Gastroesophageal sphincter (tissue), 4 donors: ENCODE data around the gene ARHGEF17. TPM values are rescaled to one million over a fixed set of nuclear protein-coding genes. Genes with fewer than 3 reads are reported as not detected.

Source experiments
- ATAC-seq: fragments of 150-250 bp; one replicate; pipeline ENCODE4 v1.9.1; 2016; ENCODE audit warnings: mild to moderate bottlenecking, moderate library complexity
- H3K27ac ChIP-seq, 4 donors: fragments of 200-600 bp; sonication (generic) in 3 of 4; 1 replicate in 3 of 4; 2 replicates in 1 of 4; pipeline ENCODE4 v1.5.1; 2016 to 2019
- H3K27me3 ChIP-seq: fragments of 200-600 bp; sonication (generic); one replicate; pipeline ENCODE4 v1.5.1; 2019
- H3K36me3 ChIP-seq, 2 donors: fragments of 200-600 bp; sonication (generic); one replicate each; pipeline ENCODE4 v1.5.1; 2019; ENCODE audit warnings: control low read depth in 1 of 2
- H3K4me1 ChIP-seq, 3 donors: fragments of 200-600 bp; sonication (generic); 1 replicate in 2 of 3; 2 replicates in 1 of 3; pipeline ENCODE4 v1.5.1; 2016 to 2019; ENCODE audit warnings: control low read depth in 2 of 3
- H3K4me3 ChIP-seq, 2 donors: fragments of 200-600 bp; sonication (generic); one replicate each; pipeline ENCODE4 v1.5.1; 2019; ENCODE audit warnings: mild to moderate bottlenecking in 1 of 2, moderate library complexity in 1 of 2
- H3K9me3 ChIP-seq, 3 donors: fragments of 200-600 bp; sonication (generic); one replicate each; pipeline ENCODE4 v1.5.1; 2017 to 2019; ENCODE audit warnings: control low read depth in 2 of 3
- EP300 ChIP-seq: sonication (generic); formaldehyde crosslinking; IDR thresholded peaks from one replicate; pipeline ENCODE4 v1.6.1; 2017; ENCODE audit warnings: antibody characterized with exemption, mild to moderate bottlenecking
- POLR2A ChIP-seq, 2 donors: fragments of 450-650 bp; IDR thresholded peaks; one replicate each; pipeline ENCODE4 v1.6.1; 2017; ENCODE audit warnings: antibody characterized with exemption in 2 of 2, mild to moderate bottlenecking in 2 of 2, moderate library complexity in 1 of 2
- POLR2AphosphoS5 ChIP-seq: sonication (generic); formaldehyde crosslinking; IDR thresholded peaks from one replicate; pipeline ENCODE4 v1.6.1; 2017; ENCODE audit warnings: antibody characterized with exemption
- WGBS, 2 donors: methylation state at CpG; one replicate each; pipeline ENCODE4 v1.1.5; 2018; ENCODE audit warnings: low coverage in 1 of 2; 5-methylcytosine and 5-hydroxymethylcytosine counted together
- total RNA-seq, 4 donors: library from RNA; depleted of rRNA; stranded (reverse); fragments of >200 nt; gene quantifications; one replicate each; pipeline ENCODE4 v1.1.0, GENCODE V29; 2016
- TF ChIP-seq, protein P1 (sequence below), 4 experiments: fragments of 200-600 bp in 2 of 4; fragments of 450-650 bp in 2 of 4; sonication (generic) in 1 of 4; IDR thresholded peaks; one replicate each; pipeline ENCODE4 v1.5.1; 2017 to 2019; ENCODE audit warnings: antibody characterized with exemption in 4 of 4, mild to moderate bottlenecking in 2 of 4, moderate library complexity in 2 of 4

ARHGEF17 gene
- total RNA-seq, 4 donors from 2014 or later = 52.5 to 169 (median 84.4) TPM

DNA sequence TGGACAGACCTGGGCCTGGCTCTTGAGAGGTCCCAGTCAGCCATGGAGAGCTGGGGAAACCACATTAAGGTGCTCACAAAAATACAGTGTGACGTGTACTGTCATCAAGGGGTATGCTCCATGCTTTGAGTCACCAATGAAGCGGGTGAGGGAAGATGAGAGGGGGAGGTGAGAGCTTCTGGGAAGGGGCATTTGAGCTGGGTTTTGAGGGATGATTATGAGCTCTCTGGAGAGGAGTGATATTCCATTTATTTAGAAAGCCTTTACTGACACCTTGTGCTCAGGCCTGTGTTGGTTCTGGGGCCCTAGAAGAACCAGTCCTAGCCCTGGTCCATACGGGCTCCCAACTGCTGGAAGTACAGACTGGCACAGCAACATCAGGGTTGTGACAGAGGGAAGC, 10.4 kb upstream of the ARHGEF17 start:
- H3K27ac ChIP-seq = no peak overlapping the region
- H3K36me3 ChIP-seq = no peaks in the 10 kb centered on the region
- no peak overlapping the region for H3K4me3 ChIP-seq
- no peaks in the 10 kb centered on the region for H3K9me3 ChIP-seq
- WGBS, 2 donors = 86 to 100% methylated on average over 1 to 2 of the region's 3 CpGs
- no peak for TF ChIP-seq POLR2AphosphoS5
- TF ChIP-seq POLR2A (IDR thresholded peaks at IDR 0.05) = no peak
- TF ChIP-seq, protein P1, sequence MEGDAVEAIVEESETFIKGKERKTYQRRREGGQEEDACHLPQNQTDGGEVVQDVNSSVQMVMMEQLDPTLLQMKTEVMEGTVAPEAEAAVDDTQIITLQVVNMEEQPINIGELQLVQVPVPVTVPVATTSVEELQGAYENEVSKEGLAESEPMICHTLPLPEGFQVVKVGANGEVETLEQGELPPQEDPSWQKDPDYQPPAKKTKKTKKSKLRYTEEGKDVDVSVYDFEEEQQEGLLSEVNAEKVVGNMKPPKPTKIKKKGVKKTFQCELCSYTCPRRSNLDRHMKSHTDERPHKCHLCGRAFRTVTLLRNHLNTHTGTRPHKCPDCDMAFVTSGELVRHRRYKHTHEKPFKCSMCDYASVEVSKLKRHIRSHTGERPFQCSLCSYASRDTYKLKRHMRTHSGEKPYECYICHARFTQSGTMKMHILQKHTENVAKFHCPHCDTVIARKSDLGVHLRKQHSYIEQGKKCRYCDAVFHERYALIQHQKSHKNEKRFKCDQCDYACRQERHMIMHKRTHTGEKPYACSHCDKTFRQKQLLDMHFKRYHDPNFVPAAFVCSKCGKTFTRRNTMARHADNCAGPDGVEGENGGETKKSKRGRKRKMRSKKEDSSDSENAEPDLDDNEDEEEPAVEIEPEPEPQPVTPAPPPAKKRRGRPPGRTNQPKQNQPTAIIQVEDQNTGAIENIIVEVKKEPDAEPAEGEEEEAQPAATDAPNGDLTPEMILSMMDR (IDR thresholded peaks at IDR 0.05) = no peak
- no peak for TF ChIP-seq EP300
- peaks cover 0 to 3% (median 0%) of the 10 kb centered on the region in 3 donors for H3K4me1 ChIP-seq
- no peak for ATAC-seq
- H3K27me3 ChIP-seq = no peaks in the 10 kb centered on the region

DNA sequence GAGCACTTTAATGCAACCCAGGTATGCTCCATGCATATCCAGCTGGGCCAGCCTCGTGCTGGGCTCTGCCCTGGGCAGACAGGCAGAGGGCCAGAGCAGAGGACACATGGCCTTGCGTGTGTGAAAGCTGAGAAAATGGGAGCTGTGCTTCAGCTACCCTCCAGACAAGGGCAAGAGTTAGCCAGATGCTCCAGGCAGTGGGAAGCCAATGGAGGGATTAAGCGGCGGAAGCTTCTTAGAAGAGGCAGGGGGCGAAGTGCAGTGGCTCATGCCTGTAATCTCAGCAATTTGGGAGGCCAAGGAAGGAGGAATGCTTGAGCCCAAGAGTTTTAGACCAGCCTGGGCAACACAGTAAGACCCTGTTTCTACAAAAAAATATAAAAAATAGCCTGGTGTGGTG, 9.8 kb upstream of the ARHGEF17 start:
- no peak for ATAC-seq
- 83% methylated on average over 1 of the region's 5 CpGs; no CpG with 5 or more reads in 1 of the 2 donors for WGBS, 2 donors
- Histone ChIP-seq H3K27ac (no peak overlapping the region), H3K9me3 (no peaks in the 10 kb centered on the region), H3K4me1 (peaks cover 0 to 3% (median 0%) of the 10 kb centered on the region in 3 donors), H3K36me3 (no peaks in the 10 kb centered on the region), H3K4me3 (no peak overlapping the region), H3K27me3 (no peaks in the 10 kb centered on the region)
- TF ChIP-seq POLR2A (IDR thresholded peaks at IDR 0.05) (no peak), EP300 (no peak), POLR2AphosphoS5 (no peak)
- TF ChIP-seq, protein P1 (IDR thresholded peaks at IDR 0.05) = no peak

DNA sequence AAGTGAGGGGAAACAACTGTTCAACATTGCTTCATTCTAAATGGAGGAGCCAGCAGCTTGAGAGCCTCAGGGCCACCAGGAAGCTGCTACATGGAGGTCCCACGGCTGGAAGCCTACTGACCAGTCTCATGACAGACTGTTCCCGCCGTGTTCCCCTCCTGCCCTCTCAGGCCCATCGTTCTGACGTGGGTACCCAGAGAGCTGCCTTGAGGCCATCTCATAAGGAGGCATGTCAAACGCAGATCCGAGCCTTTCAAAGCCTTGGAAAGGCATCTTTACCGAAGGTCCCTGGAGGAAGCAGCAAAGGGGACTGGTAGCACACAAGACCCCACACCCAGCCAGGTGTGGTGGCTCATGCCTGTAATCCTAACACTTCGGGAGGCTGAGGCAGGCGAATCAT, 8.3 kb upstream of the ARHGEF17 start:
- Histone ChIP-seq H3K4me1 (peaks cover 0 to 3% (median 0%) of the 10 kb centered on the region in 3 donors), H3K9me3 (no peaks in the 10 kb centered on the region), H3K27me3 (no peaks in the 10 kb centered on the region), H3K27ac (no peak overlapping the region), H3K4me3 (no peak overlapping the region), H3K36me3 (no peaks in the 10 kb centered on the region)
- no peak for TF ChIP-seq EP300
- no peak for TF ChIP-seq POLR2AphosphoS5
- TF ChIP-seq, protein P1 (IDR thresholded peaks at IDR 0.05) = no peak
- no peak for TF ChIP-seq POLR2A (IDR thresholded peaks at IDR 0.05)
- ATAC-seq = no peak
- WGBS, 2 donors = 80% methylated on average over 1 of the region's 10 CpGs; no CpG with 5 or more reads in 1 of the 2 donors

DNA sequence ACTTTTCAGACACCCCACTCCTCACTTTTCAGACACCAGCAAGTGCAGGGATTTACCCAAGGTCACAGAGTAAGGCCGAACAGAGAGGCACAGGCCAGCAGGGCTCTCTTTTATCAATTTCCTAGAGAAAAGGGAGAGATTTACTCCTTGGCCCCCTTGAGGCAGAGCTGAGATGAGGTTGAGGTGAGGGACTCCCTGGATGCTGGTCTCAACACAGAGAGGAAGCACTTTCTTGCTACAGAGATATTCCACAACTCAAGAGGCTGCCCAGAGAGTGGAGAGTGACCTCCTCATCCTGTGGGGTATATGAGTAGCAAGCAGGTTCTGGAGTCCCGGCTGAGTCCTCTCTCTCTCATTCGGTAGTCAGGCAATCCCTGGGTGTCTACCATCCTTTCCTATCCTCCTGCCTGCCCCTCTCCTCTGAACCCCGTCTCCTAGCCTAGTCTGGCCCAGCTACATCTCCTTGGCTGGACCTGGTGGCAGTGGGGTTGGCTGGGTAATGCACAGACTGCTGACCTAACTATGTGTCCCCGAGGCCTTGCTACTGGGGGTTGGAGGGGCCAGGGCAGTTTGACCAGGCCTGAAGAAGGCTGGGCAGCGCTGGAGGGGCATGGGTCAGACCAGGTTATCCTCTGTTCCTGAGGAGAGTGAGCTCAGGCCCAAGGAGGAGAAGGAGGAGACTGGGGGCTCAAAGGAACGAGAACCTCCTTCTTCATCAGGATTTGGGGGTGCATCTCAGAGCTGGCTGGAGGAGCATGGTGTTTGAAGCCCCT, 1.8 kb upstream of the ARHGEF17 start:
- no peak overlapping the region for H3K4me3 ChIP-seq
- no peaks in the 10 kb centered on the region for H3K9me3 ChIP-seq
- H3K27me3 ChIP-seq = no peaks in the 10 kb centered on the region
- H3K27ac ChIP-seq = peak overlapping the region in 3 of 4 donors; percentile 96 to 99 (median 99)
- H3K4me1 ChIP-seq = peaks cover 0 to 43% (median 13%) of the 10 kb centered on the region in 3 donors
- H3K36me3 ChIP-seq = peaks cover 0 to 2% of the 10 kb centered on the region in 2 donors
- TF ChIP-seq EP300 (no peak), POLR2AphosphoS5 (no peak), POLR2A (IDR thresholded peaks at IDR 0.05) (no peak)
- TF ChIP-seq, protein P1 (IDR thresholded peaks at IDR 0.05) = no peak
- ATAC-seq = no peak
- WGBS, 2 donors = 55 to 82% methylated on average over 2 to 4 of the region's 7 CpGs

DNA sequence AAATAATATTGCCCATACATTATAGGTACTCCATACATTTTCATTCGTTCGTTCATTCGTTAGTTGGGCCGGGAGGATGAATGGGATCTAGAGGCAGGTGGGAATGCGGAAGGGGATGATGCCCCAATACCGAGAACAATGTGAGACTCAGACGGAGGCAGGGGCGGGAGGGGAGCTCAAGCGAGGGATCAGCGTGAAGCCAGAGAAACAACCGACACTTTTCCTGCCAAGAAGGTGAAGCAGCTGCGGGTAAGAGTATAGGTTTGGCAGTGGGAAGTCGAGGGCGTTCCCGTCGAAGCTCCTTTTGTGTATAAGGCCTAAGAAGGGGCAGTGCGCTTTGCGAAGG, 1.1 kb upstream of the ARHGEF17 start:
- Histone ChIP-seq H3K9me3 (no peaks in the 10 kb centered on the region), H3K27me3 (no peaks in the 10 kb centered on the region), H3K36me3 (peaks cover 0 to 8% of the 10 kb centered on the region in 2 donors), H3K4me1 (peaks cover 0 to 50% (median 13%) of the 10 kb centered on the region in 3 donors), H3K4me3 (peak overlapping the region in 1 of 2 donors; percentile 89), H3K27ac (peak overlapping the region; percentile 44 to 99 (median 98))
- ATAC-seq = no peak
- TF ChIP-seq, protein P1 (IDR thresholded peaks at IDR 0.05) = no peak
- TF ChIP-seq POLR2A (IDR thresholded peaks at IDR 0.05) = no peak
- TF ChIP-seq EP300 = no peak
- TF ChIP-seq POLR2AphosphoS5 = no peak
- WGBS, 2 donors = 7 to 9% methylated on average over 11 to 17 of the region's 18 CpGs
